Measurements from ENCODE around the gene NDRG2. TPM values are rescaled to one million over a fixed set of nuclear protein-coding genes. Genes with fewer than 3 reads are reported as not detected.
"Not testable (repeated sequence)": the region's sequence is repeated elsewhere in the genome, so short reads cannot be mapped to it uniquely, and the experiment has no call there.

The NDRG2 gene
- total RNA-seq, 1 experiment from 2014 or later = 0.82 TPM

- intact Hi-C loops (cut with micrococcal nuclease) = loop anchor here (2.0 kb wide), 1 partner anchor 71 kb away; no protein-coding TSS in a partner anchor
- CTCF ChIA-PET = interaction anchor here (0.6 to 7.2 kb wide), 22 partner anchors 9 to 409 kb away, joined by 3 to 391 read pairs (median 20); partner anchors contain the start of genes ARHGEF40, SLC39A2 and TPPP2
Observed at GRCh38 chr14:21041676-21042433, 17.0 kb upstream of the NDRG2 start, which contains the start of gene RNASE7. RNASE7 (plus strand) TSS chr14:21042362; CDS start chr14:21042993, 631 bp downstream.

GRCh38 chr14:21040941-21041340, 16.1 kb upstream of the NDRG2 start:
- intact Hi-C loops (cut with micrococcal nuclease) = loop anchor here (1.0 to 2.0 kb wide), 4 partner anchors 27 to 344 kb away; no protein-coding TSS in a partner anchor
- H3K27me3 Mint-ChIP-seq (ENCODE audit: insufficient read depth, unreplicated experiment); DNase-seq (ENCODE audit: unreplicated experiment); H3K9me3 Mint-ChIP-seq (ENCODE audit: unreplicated experiment); H3K4me3 Mint-ChIP-seq (ENCODE audit: unreplicated experiment); H3K36me3 Mint-ChIP-seq (ENCODE audit: insufficient read depth, unreplicated experiment); BruUV-seq (replicated peaks): not testable (repeated sequence)
- ChIA-PET POLR2A (interaction anchor here (1.1 to 3.0 kb wide), 7 partner anchors 13 to 182 kb away, joined by 3 to 40 read pairs (median 6); no protein-coding TSS in a partner anchor), CTCF (interaction anchor here (0.6 to 7.2 kb wide), 40 partner anchors 10 to 871 kb away, joined by 3 to 391 read pairs (median 7); partner anchors contain the start of genes ARHGEF40, SLC39A2, TMEM253 and TPPP2)
- Mint-ChIP-seq H3K27ac (ENCODE audit: low read depth, unreplicated experiment) (peak overlapping the region; percentile 83), H3K4me1 (ENCODE audit: insufficient read depth, unreplicated experiment) (peaks cover 37% of the 10 kb centered on the region)

More at GRCh38 chr14:21041676-21042433, 17.0 kb upstream of the NDRG2 start, which contains the start of gene RNASE7:
- peak within 1 kb of the TSS; percentile 83 for H3K27ac Mint-ChIP-seq (ENCODE audit: low read depth, unreplicated experiment)
- TF ChIP-seq CTCF (IDR thresholded peaks at IDR 0.05; ENCODE audit: unreplicated experiment) = no peak
- peak within 1 kb of the TSS; percentile 63 for H3K4me3 Mint-ChIP-seq (ENCODE audit: unreplicated experiment)
- H3K4me1 Mint-ChIP-seq (ENCODE audit: insufficient read depth, unreplicated experiment) = peaks cover 37% of the 10 kb centered on the region
- DNase-seq (ENCODE audit: unreplicated experiment) = peak; percentile 57
- BruUV-seq (replicated peaks) = TSS peak; percentile 72
- no peaks in the 10 kb centered on the region for H3K27me3 Mint-ChIP-seq (ENCODE audit: insufficient read depth, unreplicated experiment)
- no peaks in the 10 kb centered on the region for H3K9me3 Mint-ChIP-seq (ENCODE audit: unreplicated experiment)
- POLR2A ChIA-PET = interaction anchor here (0.8 to 3.0 kb wide), 10 partner anchors 21 to 580 kb away, joined by 3 to 40 read pairs (median 4); partner anchors contain the start of gene PIP4P1
- H3K36me3 Mint-ChIP-seq (ENCODE audit: insufficient read depth, unreplicated experiment) = peaks cover 6% of the 10 kb centered on the region

GRCh38 chr14:21040370-21040925, 15.6 kb upstream of the NDRG2 start:
- POLR2A ChIA-PET = interaction anchor here (0.8 to 3.0 kb wide), 9 partner anchors 13 to 182 kb away, joined by 3 to 40 read pairs (median 5); partner anchors contain the start of gene ARHGEF40
- DNase-seq (ENCODE audit: unreplicated experiment) = no peak
- intact Hi-C loops (cut with micrococcal nuclease) = loop anchor here (1.0 to 2.0 kb wide), 4 partner anchors 26 to 343 kb away; no protein-coding TSS in a partner anchor
- H3K4me3 Mint-ChIP-seq (ENCODE audit: unreplicated experiment) = no peak overlapping the region
- H3K9me3 Mint-ChIP-seq (ENCODE audit: unreplicated experiment) = no peaks in the 10 kb centered on the region
- no TSS peak for BruUV-seq (replicated peaks)
- CTCF ChIA-PET = interaction anchor here (0.6 to 7.2 kb wide), 46 partner anchors 9 to 1263 kb away, joined by 3 to 391 read pairs (median 6); partner anchors contain the start of genes ARHGEF40, SLC39A2, TMEM253 and TPPP2
- H3K4me1 Mint-ChIP-seq (ENCODE audit: insufficient read depth, unreplicated experiment) = peaks cover 37% of the 10 kb centered on the region
- H3K27ac Mint-ChIP-seq (ENCODE audit: low read depth, unreplicated experiment) = no peak overlapping the region
- H3K36me3 Mint-ChIP-seq (ENCODE audit: insufficient read depth, unreplicated experiment) = peaks cover 6% of the 10 kb centered on the region
- no peak for TF ChIP-seq CTCF (IDR thresholded peaks at IDR 0.05; ENCODE audit: unreplicated experiment)
- no peaks in the 10 kb centered on the region for H3K27me3 Mint-ChIP-seq (ENCODE audit: insufficient read depth, unreplicated experiment)

- no peak overlapping the region for H3K27ac Mint-ChIP-seq (ENCODE audit: low read depth, unreplicated experiment)
- ChIA-PET CTCF (interaction anchor here (0.6 to 7.2 kb wide), 42 partner anchors 9 to 1262 kb away, joined by 3 to 391 read pairs (median 6); partner anchors contain the start of genes ARHGEF40, SLC39A2, TMEM253 and TPPP2), POLR2A (interaction anchor here (0.6 to 3.0 kb wide), 8 partner anchors 12 to 64 kb away, joined by 3 to 40 read pairs (median 4); partner anchors contain the start of gene ARHGEF40)
- no peaks in the 10 kb centered on the region for H3K27me3 Mint-ChIP-seq (ENCODE audit: insufficient read depth, unreplicated experiment)
- H3K4me1 Mint-ChIP-seq (ENCODE audit: insufficient read depth, unreplicated experiment) = peaks cover 34% of the 10 kb centered on the region
- H3K9me3 Mint-ChIP-seq (ENCODE audit: unreplicated experiment) = no peaks in the 10 kb centered on the region
- peak; percentile 69 for DNase-seq (ENCODE audit: unreplicated experiment)
- BruUV-seq (replicated peaks) = no TSS peak
- H3K4me3 Mint-ChIP-seq (ENCODE audit: unreplicated experiment) = no peak overlapping the region
- intact Hi-C loops (cut with micrococcal nuclease) = loop anchor here (1.0 to 2.0 kb wide), 4 partner anchors 25 to 342 kb away; no protein-coding TSS in a partner anchor
- TF ChIP-seq CTCF (IDR thresholded peaks at IDR 0.05; ENCODE audit: unreplicated experiment) = peak; percentile 51
- peaks cover under 1% of the 10 kb centered on the region for H3K36me3 Mint-ChIP-seq (ENCODE audit: insufficient read depth, unreplicated experiment)
Observed at GRCh38 chr14:21039585-21040369, 14.9 kb upstream of the NDRG2 start.

All from MCF 10A (cell line).